ENCODE measurements around the gene CPT2.

CPT2 gene

GRCh38 chr1:53196485-53197290 is at the start of gene CPT2:
Gene CPT2, plus strand, starts transcription at chr1:53196824. Its CDS starts 120 bp downstream, at chr1:53196944.
- DNase-seq (ENCODE audit: insufficient read length, low spot score) = peak; percentile 92

GRCh38 chr1:53147174-53147573 is 49.5 kb upstream of the CPT2 start:
- FAIRE-seq (no peak), DNase-seq (ENCODE audit: insufficient read length, low spot score) (no peak)

More at GRCh38 chr1:53196485-53197290, at the start of gene CPT2:
- peak; percentile 13 for FAIRE-seq

GRCh38 chr1:53148123-53148522 is 48.5 kb upstream of the CPT2 start:
- DNase-seq (ENCODE audit: insufficient read length, low spot score) (no peak), FAIRE-seq (no peak)

- FAIRE-seq = no peak
Observed at GRCh38 chr1:53153752-53154151, 42.9 kb upstream of the CPT2 start.

GRCh38 chr1:53154859-53155438 is 41.7 kb upstream of the CPT2 start:
- FAIRE-seq (no peak), DNase-seq (ENCODE audit: insufficient read length, low spot score) (no peak)

More at GRCh38 chr1:53153752-53154151, 42.9 kb upstream of the CPT2 start:
- no peak for DNase-seq (ENCODE audit: insufficient read length, low spot score)

- FAIRE-seq (no peak), DNase-seq (ENCODE audit: insufficient read length, low spot score) (no peak)
Observed at GRCh38 chr1:53155534-53155933, 41.1 kb upstream of the CPT2 start.

GRCh38 chr1:53155945-53156344 is 40.7 kb upstream of the CPT2 start:
- DNase-seq (ENCODE audit: insufficient read length, low spot score) = no peak
- no peak for FAIRE-seq

- no peak for DNase-seq (ENCODE audit: insufficient read length, low spot score)
- FAIRE-seq = no peak
Observed at GRCh38 chr1:53156783-53157182, 39.8 kb upstream of the CPT2 start.

- no peak for DNase-seq (ENCODE audit: insufficient read length, low spot score)
- no peak for FAIRE-seq
Observed at GRCh38 chr1:53158900-53159299, 37.7 kb upstream of the CPT2 start.

- DNase-seq (ENCODE audit: insufficient read length, low spot score) (no peak), FAIRE-seq (no peak)
Observed at GRCh38 chr1:53160924-53161378, 35.7 kb upstream of the CPT2 start.

GRCh38 chr1:53162621-53163020 is 34.0 kb upstream of the CPT2 start:
- FAIRE-seq = no peak
- no peak for DNase-seq (ENCODE audit: insufficient read length, low spot score)

GRCh38 chr1:53163291-53163768 is 33.3 kb upstream of the CPT2 start:
- FAIRE-seq (no peak), DNase-seq (ENCODE audit: insufficient read length, low spot score) (no peak)

- DNase-seq (ENCODE audit: insufficient read length, low spot score) (no peak), FAIRE-seq (no peak)
Observed at GRCh38 chr1:53165408-53165961, 31.1 kb upstream of the CPT2 start.

GRCh38 chr1:53166366-53166765 is 30.3 kb upstream of the CPT2 start:
- FAIRE-seq (no peak), DNase-seq (ENCODE audit: insufficient read length, low spot score) (no peak)

- no peak for DNase-seq (ENCODE audit: insufficient read length, low spot score)
- no peak for FAIRE-seq
Observed at GRCh38 chr1:53166912-53167311, 29.7 kb upstream of the CPT2 start.

GRCh38 chr1:53172426-53173128 is 24.0 kb upstream of the CPT2 start:
- FAIRE-seq (no peak), DNase-seq (ENCODE audit: insufficient read length, low spot score) (peak; percentile 48)

- no peak for FAIRE-seq
- no peak for DNase-seq (ENCODE audit: insufficient read length, low spot score)
Observed at GRCh38 chr1:53174971-53175913, 21.4 kb upstream of the CPT2 start.

GRCh38 chr1:53176452-53177208 is 20.0 kb upstream of the CPT2 start:
- no peak for DNase-seq (ENCODE audit: insufficient read length, low spot score)
- no peak for FAIRE-seq

GRCh38 chr1:53180226-53180625 is 16.4 kb upstream of the CPT2 start:
- no peak for DNase-seq (ENCODE audit: insufficient read length, low spot score)
- no peak for FAIRE-seq
